GM19438 (cell line): ENCODE data around the gene PRKD1.
"Not testable (repeated sequence)": the region's sequence is repeated elsewhere in the genome, so short reads cannot be mapped to it uniquely, and the experiment has no call there.

Experiments
- ATAC-seq: cut with Tn5 transposase; IDR thresholded peaks from one replicate; pipeline ENCODE4 v1.9.1; 2021; ENCODE audit warnings: low read depth; ENCODE audit not compliant: unreplicated experiment

Gene PRKD1

DNA sequence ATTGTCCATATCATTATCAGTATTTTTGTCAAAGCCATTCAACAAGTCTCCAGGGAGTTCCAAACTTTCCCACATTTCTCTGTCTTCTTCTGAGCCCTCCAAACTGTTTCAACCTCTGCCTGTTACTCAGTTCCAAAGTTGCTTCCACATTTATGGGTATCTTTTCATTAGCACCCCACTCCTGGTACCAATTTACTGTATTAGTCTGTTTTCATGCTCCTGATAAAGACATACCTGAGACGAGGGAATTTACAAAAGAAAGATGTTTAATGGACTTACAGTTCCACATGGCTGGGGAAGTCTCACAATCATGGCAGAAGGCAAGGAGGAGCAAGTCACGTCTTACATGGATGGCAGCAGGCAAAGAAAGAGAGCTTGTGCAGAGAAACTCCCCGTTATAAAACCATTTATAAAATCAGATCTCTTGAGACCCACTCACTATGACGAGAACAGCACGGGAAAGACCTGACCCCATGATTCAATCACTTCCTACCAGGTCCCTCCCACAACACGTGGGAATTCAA, 87.2 kb downstream of the PRKD1 start:
- ATAC-seq = not testable (repeated sequence)

DNA sequence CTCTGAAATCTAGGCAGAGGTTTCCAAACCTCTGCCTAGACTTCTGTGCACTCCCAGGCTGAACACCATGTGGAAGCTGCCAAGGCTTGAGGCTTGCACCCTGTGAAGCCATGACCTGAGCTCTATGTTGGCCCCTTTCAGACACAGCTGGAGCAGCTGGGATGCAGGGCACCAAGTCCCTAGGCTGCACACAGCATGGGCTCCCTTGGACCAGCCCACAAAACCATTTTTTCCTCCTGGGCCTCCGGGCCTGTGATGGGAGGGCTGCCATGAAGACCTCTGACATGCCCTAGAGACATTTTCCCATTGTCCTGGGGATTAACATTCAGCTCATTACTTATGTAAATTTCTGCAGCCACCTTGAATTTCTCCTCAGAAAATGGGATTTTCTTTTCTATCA, 88.0 kb downstream of the PRKD1 start:
- ATAC-seq = not testable (repeated sequence)

DNA sequence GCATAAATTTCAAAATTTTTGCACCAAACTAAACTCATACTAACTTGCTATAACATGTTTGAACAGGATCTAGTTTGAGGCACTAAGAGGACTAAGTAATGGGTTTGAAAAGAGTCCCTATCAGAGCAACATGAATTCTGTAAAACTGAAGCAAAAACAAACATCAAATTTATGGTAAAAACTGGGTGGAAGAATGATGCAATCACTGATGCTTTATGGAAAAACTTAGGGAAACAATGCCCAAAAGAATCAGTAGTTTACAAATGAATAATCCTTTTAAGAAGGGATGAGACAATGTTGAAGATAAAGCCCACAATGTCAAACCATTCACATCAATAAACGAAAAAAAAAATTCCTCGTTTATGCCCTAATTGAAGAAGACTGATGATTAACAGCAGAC, 88.9 kb downstream of the PRKD1 start:
- no peak for ATAC-seq

DNA sequence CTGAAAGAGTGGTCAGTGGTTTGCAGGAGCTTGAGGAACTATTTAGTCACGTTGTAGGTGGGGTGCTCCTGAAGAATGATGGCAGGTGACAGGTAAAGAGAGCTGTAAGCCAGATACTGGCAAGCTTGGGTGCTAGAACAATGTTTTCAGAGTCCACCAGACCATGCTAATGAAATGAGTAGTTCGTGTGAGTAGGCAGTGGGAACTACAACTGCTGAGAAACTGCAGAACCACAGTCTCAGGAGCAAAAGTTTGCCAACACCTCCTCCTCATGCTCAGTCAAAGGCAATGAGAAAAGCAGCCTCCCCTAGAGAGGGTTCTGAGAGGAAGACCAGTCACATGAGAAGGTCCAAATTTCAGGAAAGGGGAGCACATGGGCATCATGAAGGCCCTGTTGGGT, 91.3 kb downstream of the PRKD1 start:
- no peak for ATAC-seq

DNA sequence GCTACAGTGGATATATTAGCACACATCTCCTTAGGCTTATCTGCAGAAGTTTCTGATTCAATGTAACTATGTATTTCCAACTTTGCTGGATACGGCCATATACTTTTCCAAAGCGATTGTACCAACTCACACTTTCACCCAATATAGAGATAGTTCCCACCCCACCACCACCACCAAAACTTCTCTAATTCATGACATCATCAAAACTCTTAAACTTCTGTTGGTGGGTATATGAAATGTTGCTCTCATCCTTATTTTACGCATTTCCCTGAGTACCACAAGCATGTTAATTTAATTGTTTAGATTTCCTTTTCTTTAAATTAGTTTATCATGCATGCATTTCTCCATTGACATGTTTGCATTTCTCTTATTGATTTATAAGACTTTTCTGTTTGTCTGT, 95.6 kb downstream of the PRKD1 start:
- ATAC-seq = no peak

DNA sequence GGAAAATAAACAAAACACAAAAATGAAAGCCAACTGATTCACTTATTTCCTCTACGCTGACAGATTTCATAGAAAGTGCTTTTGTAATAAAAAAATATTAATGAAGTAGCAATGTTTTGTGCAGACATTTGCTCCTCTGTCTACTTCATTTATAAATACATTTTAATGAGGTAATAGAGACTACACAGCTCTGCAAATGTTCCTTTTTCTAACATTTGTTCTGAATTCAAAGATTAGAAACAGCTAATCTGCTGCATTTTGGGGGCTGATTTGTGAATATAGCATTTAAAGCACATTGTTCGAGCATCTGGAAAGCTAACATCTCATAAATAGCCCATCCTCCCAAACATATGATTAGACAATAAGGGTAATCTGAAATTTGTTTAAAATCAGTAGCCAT, 97.8 kb downstream of the PRKD1 start:
- ATAC-seq = no peak

DNA sequence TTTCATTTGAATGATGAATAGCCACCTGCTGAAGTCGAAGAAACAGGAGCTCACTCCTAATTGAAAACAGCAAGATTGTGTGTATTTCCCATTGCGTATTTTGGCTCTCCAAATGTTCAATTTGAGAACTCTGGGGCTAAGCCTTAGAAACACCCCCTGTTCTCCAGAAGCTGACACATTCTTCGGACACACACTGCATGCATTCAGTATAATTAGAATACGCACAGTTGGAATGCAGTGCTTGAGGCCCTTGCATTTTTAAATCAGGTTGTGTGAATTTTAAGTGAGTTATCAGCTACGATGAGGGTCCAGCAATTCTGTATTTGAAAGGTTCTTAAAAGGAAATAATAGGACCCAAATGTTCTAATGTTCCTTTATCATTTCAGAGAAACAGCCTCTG, 103.8 kb downstream of the PRKD1 start:
- ATAC-seq = no peak

DNA sequence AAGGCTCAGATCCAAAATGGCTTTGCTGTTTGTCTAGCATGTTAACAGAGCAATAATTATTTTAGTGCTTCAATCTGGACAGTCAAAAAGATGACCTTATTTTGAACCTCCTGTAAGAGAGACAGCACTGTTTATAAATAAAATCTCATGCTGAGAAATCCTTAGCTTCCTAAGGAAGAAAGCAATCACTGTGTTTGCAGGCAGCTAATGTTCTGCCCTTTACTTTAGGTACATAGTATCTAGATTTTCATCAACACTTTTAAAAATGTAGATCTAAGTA, 105.3 kb downstream of the PRKD1 start:
- no peak for ATAC-seq

DNA sequence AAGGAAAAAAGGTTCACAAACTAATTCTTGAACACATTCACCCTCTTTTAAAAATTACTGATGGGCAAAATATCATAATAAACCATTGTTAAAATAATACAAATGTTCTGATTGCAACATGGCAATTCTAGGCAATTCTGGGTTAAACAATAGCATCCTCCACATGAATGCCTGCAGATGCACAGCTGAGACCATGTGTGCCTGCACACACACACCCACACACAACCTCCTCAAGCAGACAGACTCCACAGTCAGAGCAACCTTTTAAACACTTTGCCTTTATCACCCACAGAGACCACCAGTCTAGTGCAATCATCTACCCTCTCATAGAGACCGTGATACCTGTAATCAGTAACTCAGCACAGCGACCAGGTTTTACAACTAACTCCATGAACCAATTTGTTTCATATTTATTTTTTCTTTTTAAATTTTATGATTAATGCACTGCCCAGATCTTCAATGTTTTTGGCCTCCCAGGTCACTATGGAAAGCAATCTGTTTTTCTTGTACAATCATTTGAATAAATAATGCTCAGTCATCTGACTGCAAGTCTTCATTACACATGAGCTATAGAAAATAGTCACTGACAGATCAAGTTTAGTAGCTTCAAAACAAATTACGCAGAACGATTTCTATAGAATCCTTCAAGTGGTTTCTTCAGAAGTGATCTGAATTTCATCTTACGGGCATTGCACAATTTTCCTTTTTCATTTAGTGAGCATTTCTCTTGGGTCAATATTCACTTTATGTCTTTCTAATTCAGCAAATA, 105.8 kb downstream of the PRKD1 start:
- no peak for ATAC-seq

DNA sequence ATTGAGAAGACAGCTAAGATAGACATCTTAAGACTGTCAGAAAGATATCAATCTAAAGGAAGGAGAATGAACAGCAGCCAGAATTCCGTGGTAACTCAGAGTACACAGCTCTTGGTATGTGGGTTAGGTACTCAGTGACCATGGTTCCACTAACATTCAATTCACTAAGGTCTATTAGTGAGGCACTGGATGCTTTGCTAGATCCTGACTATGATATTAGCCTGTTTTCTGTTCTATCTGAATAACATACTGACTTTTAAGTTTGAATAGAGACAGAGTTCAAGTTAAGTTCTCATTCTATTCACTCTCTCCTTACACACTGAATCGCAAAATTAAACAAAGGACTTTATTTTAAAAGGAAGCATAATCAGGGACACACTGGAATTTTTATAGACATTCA, 106.4 kb downstream of the PRKD1 start:
- ATAC-seq = no peak

DNA sequence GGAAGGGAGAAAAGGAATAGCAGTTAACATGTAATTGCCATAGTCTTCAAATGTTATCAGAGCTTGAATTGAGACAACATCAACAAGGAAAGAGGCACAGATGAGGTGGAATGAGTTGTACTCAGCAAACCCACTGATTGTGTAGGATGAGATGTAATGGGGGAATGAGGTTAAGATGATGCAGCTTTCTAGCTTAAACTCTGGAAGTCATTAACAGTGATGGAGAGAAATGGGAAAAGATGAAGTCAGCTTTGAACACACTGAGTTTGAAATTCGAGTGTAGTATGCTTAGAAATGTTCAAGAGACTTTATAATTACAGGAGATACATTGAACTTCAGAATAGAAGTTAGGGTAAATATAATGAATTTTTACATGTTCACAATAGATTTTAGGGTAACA, 106.9 kb downstream of the PRKD1 start:
- ATAC-seq = no peak

DNA sequence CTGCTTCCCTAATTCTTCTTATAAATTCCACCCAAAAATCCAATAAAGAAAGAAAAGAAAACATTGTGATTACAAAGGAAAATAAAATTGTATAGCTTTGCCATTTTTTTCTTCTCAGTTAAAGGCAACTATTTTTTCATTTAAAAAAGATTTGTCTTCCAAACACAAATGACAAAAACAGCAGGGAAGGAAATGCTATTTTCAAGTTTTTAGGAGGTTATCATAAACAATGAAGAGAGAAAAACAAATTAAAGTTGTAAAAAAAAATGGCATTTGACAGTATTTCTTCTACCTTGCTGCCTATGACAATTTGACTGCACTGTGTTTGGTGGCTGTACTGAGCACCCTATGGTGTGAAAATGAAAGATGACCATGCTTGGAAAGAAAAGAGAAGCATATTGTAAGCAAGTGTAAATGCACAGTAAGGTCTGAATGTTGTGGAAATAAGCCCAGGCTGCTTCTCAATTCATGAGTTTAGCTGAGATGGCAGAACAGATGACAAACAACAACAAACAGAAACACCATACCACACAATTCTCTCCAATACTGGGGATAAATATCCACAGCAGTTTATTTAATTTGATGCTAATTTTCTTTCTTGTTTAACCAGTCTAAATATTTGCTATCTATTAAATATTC, 109.8 kb downstream of the PRKD1 start:
- ATAC-seq = no peak

DNA sequence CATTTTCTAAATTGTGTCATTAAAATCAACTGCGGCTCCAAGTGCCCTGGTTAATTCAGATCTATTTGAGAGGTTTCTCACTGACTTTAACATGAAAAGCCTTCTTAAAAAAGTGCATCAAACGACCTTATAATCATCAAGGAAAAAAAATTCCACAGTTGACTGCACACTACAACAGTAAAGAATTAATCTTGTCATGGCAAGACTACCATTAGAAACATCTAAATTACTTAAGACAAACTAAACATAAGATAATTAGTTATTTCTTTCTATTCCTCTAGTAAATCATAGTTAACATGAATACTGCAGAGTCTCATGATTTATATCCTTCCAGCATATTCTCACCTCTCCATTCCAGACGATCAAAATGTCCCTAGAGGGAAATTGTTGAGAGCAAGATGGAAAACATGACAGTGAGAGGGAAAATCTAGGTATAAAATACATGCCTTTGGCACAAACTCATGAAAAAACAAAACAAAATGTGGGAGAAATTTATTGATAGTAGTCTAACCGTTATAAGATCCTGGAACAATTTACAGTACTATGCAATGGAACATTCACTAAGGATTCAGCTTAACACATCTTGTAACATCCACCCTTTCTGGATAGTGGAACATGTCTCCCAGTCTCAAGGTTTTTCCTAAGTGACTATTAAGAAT, 112.5 kb downstream of the PRKD1 start:
- ATAC-seq = no peak

DNA sequence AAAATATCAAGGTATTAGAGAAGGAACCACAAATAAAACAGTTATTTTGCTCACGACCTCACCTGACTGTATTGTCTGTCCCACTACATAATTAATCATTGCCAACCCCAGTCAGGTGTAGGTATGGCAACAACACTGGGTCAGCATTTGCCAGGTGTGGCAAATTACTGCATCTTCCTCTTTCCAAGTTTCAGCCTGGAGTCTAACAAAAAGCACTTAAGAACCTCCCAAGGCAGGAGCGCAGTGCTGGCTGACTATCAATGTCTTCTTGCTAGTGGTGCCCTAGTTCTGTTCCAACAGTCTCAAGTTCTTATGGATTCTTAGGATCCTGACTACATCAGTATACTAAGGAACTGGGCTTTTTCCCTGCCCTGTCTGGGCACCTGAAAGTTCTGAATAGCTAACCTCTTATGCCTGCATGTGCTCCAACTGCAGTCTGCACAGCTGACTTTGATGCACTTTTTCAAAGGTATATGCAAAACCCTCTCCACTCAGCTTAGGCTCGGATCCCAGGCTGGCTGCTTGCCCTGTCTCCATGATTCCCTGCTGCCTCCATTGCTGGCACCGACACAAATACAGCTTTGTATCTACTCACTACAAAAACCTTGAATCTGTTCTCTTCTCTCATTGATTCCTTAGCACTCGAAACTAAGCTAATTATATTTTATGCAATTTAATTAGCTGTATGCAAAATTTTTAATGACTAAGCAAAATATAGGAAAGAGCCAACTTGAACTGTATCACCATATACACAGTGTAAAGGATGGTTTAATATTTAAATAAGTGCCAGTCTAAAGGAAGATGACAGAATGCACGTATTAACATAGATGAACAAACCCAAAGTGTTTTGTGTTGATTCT, 113.3 kb downstream of the PRKD1 start:
- no peak for ATAC-seq

DNA sequence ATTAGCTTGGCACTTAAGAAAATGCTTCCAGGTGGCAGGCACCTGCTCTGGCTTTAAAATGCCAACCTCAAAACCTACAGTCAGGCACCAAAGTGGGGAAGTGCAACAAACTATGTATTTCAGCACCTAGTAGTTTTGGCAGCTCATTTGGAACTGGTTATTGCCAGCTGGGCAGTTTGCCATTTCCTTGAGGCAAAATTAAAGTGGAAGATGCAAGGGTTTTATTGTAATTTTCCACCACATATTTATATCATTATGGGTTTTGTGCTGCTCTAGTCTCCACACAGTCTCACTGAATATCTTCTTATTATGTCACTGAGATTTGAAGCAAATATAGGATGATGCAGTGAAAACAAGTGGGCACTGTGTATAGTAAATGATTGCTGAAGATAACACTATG, 117.0 kb downstream of the PRKD1 start:
- ATAC-seq = no peak

DNA sequence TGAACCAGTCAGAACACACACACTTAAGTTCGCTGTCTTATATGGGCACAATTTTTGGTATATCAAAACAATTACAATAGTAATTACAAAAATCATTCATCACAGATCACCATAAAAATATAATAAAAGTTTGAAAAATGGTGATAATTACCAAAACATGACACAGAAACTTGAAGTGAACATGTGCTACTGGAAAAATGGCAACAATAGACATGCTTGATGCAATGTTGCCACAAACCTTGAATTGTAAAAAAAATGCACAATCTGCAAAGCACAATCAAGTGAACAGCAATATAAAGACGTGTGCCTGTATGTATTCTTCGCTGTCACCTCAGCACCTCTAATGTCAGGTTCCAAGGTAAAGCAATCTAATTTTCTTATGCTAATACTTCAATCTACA, 117.6 kb downstream of the PRKD1 start:
- ATAC-seq = no peak

DNA sequence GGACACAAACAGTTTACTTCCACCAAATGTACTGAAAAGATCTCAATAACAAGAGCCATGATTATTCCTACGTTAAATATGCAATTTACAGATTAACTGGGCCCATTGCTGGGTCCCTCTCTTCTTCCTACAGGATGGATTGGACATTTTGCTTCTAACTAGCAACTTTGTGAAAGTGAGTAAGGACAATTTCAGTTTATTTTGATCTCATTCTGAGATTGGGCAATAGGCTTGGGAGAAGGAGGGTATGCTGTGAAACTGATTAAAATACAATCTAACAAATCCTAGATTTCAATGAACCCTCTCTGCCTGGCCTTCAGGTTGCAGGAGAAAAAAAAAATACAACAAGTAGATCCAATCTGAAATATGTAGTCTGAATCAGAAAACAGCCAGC, 121.5 kb downstream of the PRKD1 start:
- no peak for ATAC-seq

DNA sequence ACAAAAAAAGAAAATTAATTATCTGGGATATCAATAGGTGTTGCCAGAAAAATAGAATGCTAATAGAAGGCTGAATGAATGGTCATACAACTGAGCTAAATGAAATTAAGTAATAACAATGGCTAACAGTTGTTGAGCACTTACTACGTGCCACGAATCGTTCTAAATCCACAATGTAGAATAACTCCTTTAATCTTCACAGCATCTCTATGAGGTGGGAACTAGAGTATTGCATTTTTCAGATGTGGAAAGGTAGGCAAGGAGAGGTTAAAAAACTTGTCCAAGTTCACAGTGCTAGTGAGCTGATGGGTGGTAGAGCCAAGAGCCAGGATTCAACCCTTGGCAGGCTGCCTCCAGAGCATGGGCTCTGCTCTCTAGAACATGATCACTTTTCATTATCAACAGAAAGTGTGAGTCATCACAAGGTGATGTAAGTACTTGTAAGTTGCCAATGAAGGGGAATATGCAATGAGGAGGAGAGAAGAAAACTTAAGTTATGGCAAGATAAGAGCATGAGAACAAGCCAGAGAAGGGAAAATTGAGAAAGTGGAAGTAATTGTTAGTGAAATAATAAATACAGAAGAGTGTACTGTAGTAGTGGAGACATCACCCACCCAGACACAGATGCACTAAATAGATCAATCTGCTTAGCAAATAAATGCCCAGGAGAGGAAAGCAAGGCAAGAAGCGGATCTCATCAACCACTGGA, 122.1 kb downstream of the PRKD1 start:
- no peak for ATAC-seq

DNA sequence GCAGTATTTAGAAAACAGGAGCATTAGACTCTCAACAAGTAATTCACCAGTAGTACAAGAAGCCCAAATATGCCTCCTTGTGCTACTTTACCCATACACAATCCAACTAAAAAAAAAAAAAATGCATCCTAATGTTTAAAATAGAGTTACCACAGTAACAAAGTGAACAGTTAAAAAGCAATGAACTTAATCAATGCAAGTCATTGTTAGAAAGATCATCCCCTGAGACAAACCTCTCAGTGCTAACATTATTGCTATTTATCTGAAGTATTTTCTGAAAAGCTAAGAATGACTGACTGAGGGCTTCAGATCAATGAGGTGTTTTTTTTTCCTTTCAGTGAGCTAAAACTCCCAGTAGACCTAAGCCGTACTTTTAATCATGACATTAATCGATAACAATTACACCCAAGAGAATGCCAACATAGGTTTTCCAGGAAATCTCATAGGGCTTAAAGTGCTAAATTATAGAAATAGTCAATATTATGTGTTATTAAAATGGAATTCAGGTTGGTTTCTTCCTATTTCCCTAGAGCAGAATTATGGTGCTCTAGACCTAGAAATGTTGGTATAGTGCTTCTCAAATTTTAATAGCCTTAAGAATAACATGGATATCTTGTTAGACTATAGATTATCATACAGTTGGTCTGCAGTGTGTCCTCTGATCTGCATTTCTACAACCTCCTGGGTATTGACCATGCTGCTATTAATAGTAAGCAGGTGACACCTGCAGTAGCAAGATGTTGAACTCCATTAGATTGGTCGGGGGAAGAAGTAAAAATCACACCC, 123.0 kb downstream of the PRKD1 start:
- ATAC-seq = no peak

DNA sequence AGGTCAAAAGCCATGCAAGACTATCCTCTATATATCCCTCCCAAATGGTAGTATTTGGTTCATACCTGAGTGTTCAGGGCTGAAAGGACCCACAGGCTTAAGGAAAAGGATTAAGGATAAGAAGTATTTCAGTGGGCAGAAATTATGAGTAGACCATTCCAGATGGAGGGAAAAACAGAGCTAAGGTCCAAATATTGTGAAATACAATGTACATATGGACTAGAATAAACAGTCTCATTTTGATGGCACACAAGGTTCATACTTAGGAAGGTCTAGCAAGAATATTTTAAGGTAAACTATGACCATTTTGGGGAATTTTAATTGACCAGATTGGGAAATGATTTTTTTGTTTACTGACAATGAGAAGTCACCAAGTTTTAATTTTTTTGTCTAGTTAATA, 124.6 kb downstream of the PRKD1 start:
- no peak for ATAC-seq
